SH-SY5Y (cell line): ENCODE data around the gene CEP350.

ENCODE experiments used
- GATA2 ChIP-seq: IDR thresholded peaks from 2 replicates; pipeline ENCODE4 v1.6.1; 2011; ENCODE audit warnings: mild to moderate bottlenecking, low read depth, low read length
- GATA3 ChIP-seq: IDR thresholded peaks from 2 replicates; pipeline ENCODE4 v1.6.1; 2011; ENCODE audit warnings: low read depth, mild to moderate bottlenecking, low read length, moderate library complexity

CEP350 gene

GRCh38 chr1:179930867-179931266, 23.7 kb upstream of the CEP350 start:
- TF ChIP-seq GATA3 (peak; percentile 24; the same call in 1 of the 2 replicates), GATA2 (peak; percentile 5; the same call in 1 of the 2 replicates)

- TF ChIP-seq GATA2: no peak
- TF ChIP-seq GATA3: no peak
These were observed 21.4 kb upstream of the CEP350 start for GRCh38 chr1:179933219-179933618.

- TF ChIP-seq GATA3 (no peak), GATA2 (no peak)
These were observed 18.6 kb upstream of the CEP350 start for GRCh38 chr1:179935909-179936496.

GRCh38 chr1:179937668-179938254, 16.8 kb upstream of the CEP350 start:
- TF ChIP-seq GATA3 (no peak), GATA2 (no peak)

GRCh38 chr1:179938752-179939151, 15.9 kb upstream of the CEP350 start:
- no peak for TF ChIP-seq GATA3
- no peak for TF ChIP-seq GATA2

GRCh38 chr1:179939941-179940340, 14.7 kb upstream of the CEP350 start:
- TF ChIP-seq GATA2: no peak

GRCh38 chr1:179941454-179941853, 13.2 kb upstream of the CEP350 start:
- no peak for TF ChIP-seq GATA3
- no peak for TF ChIP-seq GATA2

- TF ChIP-seq GATA3 (no peak), GATA2 (no peak)
These were observed 4.0 kb upstream of the CEP350 start for GRCh38 chr1:179950651-179951050.

GRCh38 chr1:179951383-179952144, 3.0 kb upstream of the CEP350 start:
- TF ChIP-seq GATA3 (no peak), GATA2 (no peak)

- TF ChIP-seq GATA3: no peak
- no peak for TF ChIP-seq GATA2
These were observed 2.4 kb upstream of the CEP350 start for GRCh38 chr1:179952186-179952585.

GRCh38 chr1:179953974-179954492, 577 bp upstream of the CEP350 start:
- TF ChIP-seq GATA2 (no peak), GATA3 (no peak)

GRCh38 chr1:179955287-179955680, 674 bp downstream of the CEP350 start:
- no peak for TF ChIP-seq GATA3

GRCh38 chr1:179955731-179956130, 1.1 kb downstream of the CEP350 start:
- TF ChIP-seq GATA2: no peak
- TF ChIP-seq GATA3: no peak

- TF ChIP-seq GATA3 (no peak), GATA2 (no peak)
These were observed 3.7 kb downstream of the CEP350 start for GRCh38 chr1:179958359-179958758.

- TF ChIP-seq GATA3 (no peak), GATA2 (no peak)
These were observed 11.9 kb downstream of the CEP350 start for GRCh38 chr1:179966551-179966950.
